Skeletal muscle satellite cell (primary cell): ENCODE results near the gene CTDNEP1.
"Not testable (repeated sequence)": the region's sequence is repeated elsewhere in the genome, so short reads cannot be mapped to it uniquely, and the experiment has no call there.

ENCODE experiments used
- H3K27me3 ChIP-seq: 2 replicates; pipeline ENCODE4 v1.7.0; 2013; ENCODE audit warnings: low read length; ENCODE audit not compliant: control insufficient read depth, insufficient read depth
- H3K36me3 ChIP-seq: 2 replicates; pipeline ENCODE4 v1.7.0; 2013; ENCODE audit warnings: mild to moderate bottlenecking, control low read depth, low read length; ENCODE audit not compliant: insufficient read depth
- H3K4me1 ChIP-seq: 2 replicates; pipeline ENCODE4 v1.7.0; 2013; ENCODE audit warnings: low read length; ENCODE audit not compliant: control insufficient read depth, insufficient read depth
- H3K4me2 ChIP-seq: 2 replicates; pipeline ENCODE4 v1.7.0; 2013; ENCODE audit warnings: mild to moderate bottlenecking, low read length
- H3K4me3 ChIP-seq: 2 replicates; pipeline ENCODE4 v1.7.0; 2013; ENCODE audit warnings: low read length
- H3K9ac ChIP-seq: 2 replicates; pipeline ENCODE4 v1.7.0; 2013; ENCODE audit warnings: mild to moderate bottlenecking, low read depth, low read length, moderate library complexity
- H3K9me3 ChIP-seq: replicated peaks from 2 replicates; pipeline ENCODE4 v1.7.0; 2013; ENCODE audit warnings: mild to moderate bottlenecking, control low read depth, low read length

The CTDNEP1 gene

GRCh38 chr17:7253082-7253481 lies 1.5 kb upstream of the CTDNEP1 start:
- Histone ChIP-seq H3K4me3 (peak overlapping the region; percentile 96), H3K27me3 (no peaks in the 10 kb centered on the region), H3K36me3 (peaks cover 20% of the 10 kb centered on the region), H3K9me3 (no peaks in the 10 kb centered on the region), H3K4me2 (peak overlapping the region; percentile 98), H3K9ac (peak overlapping the region; percentile 100), H3K4me1 (peaks cover 22% of the 10 kb centered on the region)

DNA sequence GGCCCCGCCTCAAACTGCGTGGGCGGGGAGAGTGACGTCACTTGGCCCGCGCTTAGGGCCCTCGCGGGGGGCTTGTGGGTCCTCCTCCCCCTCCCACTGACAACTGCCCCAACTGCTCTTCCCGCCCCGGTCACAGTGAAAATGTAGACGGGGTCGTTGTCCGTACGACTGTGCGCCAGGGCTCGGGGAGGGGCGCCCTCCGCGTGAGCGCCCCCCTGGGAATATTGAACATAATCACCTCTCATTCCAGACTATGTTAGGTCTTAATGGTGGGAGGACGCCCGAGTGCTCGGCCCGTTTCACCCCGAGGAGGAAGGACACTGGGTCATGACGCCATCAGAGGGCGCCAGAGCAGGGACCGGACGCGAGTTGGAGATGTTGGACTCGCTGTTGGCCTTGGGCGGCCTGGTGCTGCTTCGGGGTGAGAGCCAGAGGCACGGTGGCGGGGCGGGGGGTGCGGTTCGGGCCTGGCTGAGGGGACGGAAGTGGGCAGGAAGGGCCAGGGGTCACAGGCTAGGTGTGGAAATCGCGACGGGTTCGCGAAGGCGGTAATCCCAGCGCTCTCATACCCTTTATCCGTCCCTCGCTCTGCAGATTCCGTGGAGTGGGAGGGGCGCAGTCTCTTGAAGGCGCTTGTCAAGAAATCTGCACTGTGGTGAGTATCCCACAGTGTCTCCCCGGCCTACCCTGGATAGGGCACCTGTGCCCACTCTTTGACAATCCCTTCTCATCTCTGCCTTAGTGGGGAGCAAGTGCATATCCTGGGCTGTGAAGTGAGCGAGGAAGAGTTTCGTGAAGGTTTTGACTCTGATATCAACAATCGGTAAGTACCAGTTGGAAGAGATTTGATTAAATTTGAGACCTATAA lies 876 bp upstream of the CTDNEP1 start, which contains the start of gene ELP5:
Gene ELP5, plus strand, starts transcription at position 40 of the 868 bp plus-strand sequence. Its CDS starts 336 bp downstream, at position 376.
- H3K9ac ChIP-seq, result peak within 1 kb of the TSS; percentile 100
- H3K36me3 ChIP-seq, result peaks cover 20% of the 10 kb centered on the region
- H3K4me2 ChIP-seq, result peak within 1 kb of the TSS; percentile 98
- peak within 1 kb of the TSS; percentile 96 for H3K4me3 ChIP-seq
- no peaks in the 10 kb centered on the region for H3K9me3 ChIP-seq
- peaks cover 22% of the 10 kb centered on the region for H3K4me1 ChIP-seq
- H3K27me3 ChIP-seq, result no peaks in the 10 kb centered on the region

GRCh38 chr17:7250695-7251627 lies 573 bp downstream of the CTDNEP1 start:
- Histone ChIP-seq H3K4me2 (peak overlapping the region; percentile 93), H3K36me3 (peaks cover 19% of the 10 kb centered on the region), H3K9ac (peak overlapping the region; percentile 100), H3K27me3 (no peaks in the 10 kb centered on the region), H3K9me3 (no peaks in the 10 kb centered on the region), H3K4me3 (peak overlapping the region; percentile 96), H3K4me1 (peaks cover 22% of the 10 kb centered on the region)

DNA sequence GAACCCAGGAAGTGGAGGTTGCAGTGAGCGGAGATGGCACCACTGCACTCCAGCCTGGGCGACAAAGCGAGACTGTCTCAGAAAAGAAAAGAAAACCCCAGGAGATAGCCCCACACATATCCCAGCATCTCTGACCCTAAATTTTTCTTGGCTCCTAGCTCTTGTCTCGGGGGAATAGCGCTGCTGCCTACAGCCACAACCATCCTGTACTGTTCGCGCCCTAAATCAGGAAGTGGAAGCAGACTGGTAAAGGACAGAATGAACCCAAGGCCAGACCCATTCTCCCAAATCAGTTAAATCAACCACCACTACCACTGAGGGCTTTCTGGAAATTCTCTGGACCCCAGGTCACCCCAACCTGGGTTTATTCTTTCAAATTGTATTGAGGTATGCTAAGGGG lies 1.7 kb downstream of the CTDNEP1 start:
- H3K4me1 ChIP-seq, result peaks cover 22% of the 10 kb centered on the region
- H3K9ac ChIP-seq, result peak overlapping the region; percentile 100
- H3K9me3 ChIP-seq, result no peaks in the 10 kb centered on the region
- peak overlapping the region; percentile 96 for H3K4me3 ChIP-seq
- H3K27me3 ChIP-seq, result no peaks in the 10 kb centered on the region
- H3K36me3 ChIP-seq, result peaks cover 18% of the 10 kb centered on the region
- peak overlapping the region; percentile 93 for H3K4me2 ChIP-seq

- Histone ChIP-seq H3K27me3 (no peaks in the 10 kb centered on the region), H3K4me2 (peak overlapping the region; percentile 93), H3K9ac (peak overlapping the region; percentile 0), H3K9me3 (no peaks in the 10 kb centered on the region), H3K4me1 (peaks cover 22% of the 10 kb centered on the region), H3K4me3 (no peak overlapping the region), H3K36me3 (peaks cover 12% of the 10 kb centered on the region)
Observed at GRCh38 chr17:7249214-7249613, 2.3 kb downstream of the CTDNEP1 start.

GRCh38 chr17:7248796-7249195 lies 2.7 kb downstream of the CTDNEP1 start:
- Histone ChIP-seq H3K4me3 (no peak overlapping the region), H3K4me1 (peaks cover 22% of the 10 kb centered on the region), H3K36me3 (peaks cover 11% of the 10 kb centered on the region), H3K27me3 (no peaks in the 10 kb centered on the region), H3K9ac (peak overlapping the region; percentile 0), H3K9me3 (no peaks in the 10 kb centered on the region), H3K4me2 (peak overlapping the region; percentile 93)

GRCh38 chr17:7246779-7247178 lies 4.8 kb downstream of the CTDNEP1 start:
- H3K4me1 ChIP-seq, result peaks cover 19% of the 10 kb centered on the region
- no peaks in the 10 kb centered on the region for H3K9me3 ChIP-seq
- no peak overlapping the region for H3K9ac ChIP-seq
- peaks cover 11% of the 10 kb centered on the region for H3K36me3 ChIP-seq
- H3K4me2 ChIP-seq, result no peak overlapping the region
- no peaks in the 10 kb centered on the region for H3K27me3 ChIP-seq
- no peak overlapping the region for H3K4me3 ChIP-seq

DNA sequence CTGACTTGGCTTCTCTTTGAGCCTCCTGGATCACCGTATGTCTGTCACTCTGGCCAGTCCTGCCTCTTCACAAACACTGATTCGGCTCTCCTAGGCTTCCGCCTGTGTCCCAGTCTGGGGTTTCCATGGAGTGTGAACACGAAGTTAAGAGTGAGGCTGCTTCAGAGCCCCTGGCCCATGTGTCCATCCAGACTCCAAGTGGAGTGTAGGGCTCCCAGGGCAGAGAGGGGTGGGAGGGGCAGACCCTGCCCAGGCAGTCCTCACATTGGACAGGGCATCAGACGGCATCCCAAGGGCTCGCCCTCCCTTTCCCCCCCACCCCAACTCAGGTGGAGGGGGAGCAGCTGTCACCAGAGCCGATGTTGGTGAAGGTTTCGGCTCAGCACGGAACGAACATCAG lies 7.7 kb downstream of the CTDNEP1 start:
- H3K4me2 ChIP-seq, H3K27me3 ChIP-seq, H3K9me3 ChIP-seq, H3K4me3 ChIP-seq: not testable (repeated sequence)
- Histone ChIP-seq H3K36me3 (peaks cover 24% of the 10 kb centered on the region), H3K9ac (peak overlapping the region; percentile 97), H3K4me1 (peaks cover 24% of the 10 kb centered on the region)

- Histone ChIP-seq H3K27me3 (no peaks in the 10 kb centered on the region), H3K4me3 (peak overlapping the region; percentile 91), H3K4me1 (peaks cover 22% of the 10 kb centered on the region), H3K9me3 (no peaks in the 10 kb centered on the region), H3K36me3 (peaks cover 24% of the 10 kb centered on the region), H3K4me2 (peak overlapping the region; percentile 95), H3K9ac (peak overlapping the region; percentile 97)
Observed at GRCh38 chr17:7243453-7243729, 8.1 kb downstream of the CTDNEP1 start.

GRCh38 chr17:7242717-7243452 lies 8.6 kb downstream of the CTDNEP1 start:
- Histone ChIP-seq H3K4me3 (peak overlapping the region; percentile 91), H3K36me3 (peaks cover 24% of the 10 kb centered on the region), H3K4me2 (peak overlapping the region; percentile 95), H3K9me3 (no peaks in the 10 kb centered on the region), H3K9ac (peak overlapping the region; percentile 97), H3K27me3 (no peaks in the 10 kb centered on the region), H3K4me1 (peaks cover 22% of the 10 kb centered on the region)
